Natural killer cell (primary cell): Measurements from ENCODE around the gene IGSF8. TPM values are rescaled to one million over a fixed set of nuclear protein-coding genes. Genes with fewer than 3 reads are reported as not detected.

Experiments
- ATAC-seq, 3 donors: fragments of 150-1000 bp in 2 of 3; fragments of 200-7000 bp in 1 of 3; cut with Tn5 transposase; 1 replicate in 1 of 3; 2 replicates in 2 of 3; pipeline ENCODE4 v1.10.0; 2021; ENCODE audit warnings: mild to moderate bottlenecking in 2 of 3, moderate library complexity in 2 of 3
- DNase-seq, 2 donors: peaks; one replicate each; pipeline versions ENCODE4 v3.0.0 to v3.0.0-alpha.2; 2013 to 2021; ENCODE audit warnings: mixed read lengths in 1 of 2
- H3K27ac ChIP-seq: one replicate; pipeline ENCODE4 v1.5.1; 2013; ENCODE audit warnings: mild to moderate bottlenecking, low read length
- H3K27me3 ChIP-seq: one replicate; pipeline ENCODE4 v1.6.1; 2013; ENCODE audit warnings: low read length; ENCODE audit not compliant: control insufficient read depth, insufficient read depth
- H3K36me3 ChIP-seq: one replicate; pipeline ENCODE4 v1.6.1; 2013; ENCODE audit warnings: low read length; ENCODE audit not compliant: control insufficient read depth, insufficient read depth
- H3K4me1 ChIP-seq: one replicate; pipeline ENCODE4 v1.6.1; 2013; ENCODE audit warnings: low read length; ENCODE audit not compliant: control insufficient read depth, insufficient read depth
- H3K4me3 ChIP-seq: one replicate; pipeline ENCODE4 v1.5.1; 2013; ENCODE audit warnings: low read length
- H3K9me3 ChIP-seq: one replicate; pipeline ENCODE4 v1.6.1; 2013; ENCODE audit warnings: low read length; ENCODE audit not compliant: control insufficient read depth, insufficient read depth
- H3K27ac Mint-ChIP-seq, 2 donors: one replicate each; pipeline ENCODE4 v1.8.0; 2022; ENCODE audit warnings: mild to moderate bottlenecking in 2 of 2, mixed read lengths in 2 of 2, moderate library complexity in 1 of 2
- H3K27me3 Mint-ChIP-seq, 2 donors: one replicate each; pipeline ENCODE4 v1.8.0; 2022; ENCODE audit warnings: low read depth in 2 of 2, mixed read lengths in 2 of 2
- H3K36me3 Mint-ChIP-seq: one replicate; pipeline ENCODE4 v1.8.0; 2022; ENCODE audit warnings: mixed read lengths
- H3K4me1 Mint-ChIP-seq, 2 donors: one replicate each; pipeline ENCODE4 v1.8.0; 2022; ENCODE audit warnings: mixed read lengths in 2 of 2
- H3K4me3 Mint-ChIP-seq: one replicate; pipeline ENCODE4 v1.8.0; 2022; ENCODE audit warnings: mild to moderate bottlenecking, moderate library complexity, mixed read lengths
- H3K9me3 Mint-ChIP-seq, 2 donors: one replicate each; pipeline ENCODE4 v1.8.0; 2022; ENCODE audit warnings: mixed read lengths in 2 of 2
- WGBS: methylation state at CpG from one replicate; pipeline ENCODE4 v1.1.7; 2013; ENCODE audit warnings: missing lambda C conversion rate; ENCODE audit not compliant: insufficient coverage; 5-methylcytosine and 5-hydroxymethylcytosine counted together
- intact Hi-C: fragments of 100-400 bp; cut with micrococcal nuclease; formaldehyde crosslinking; loops from one replicate; pipeline ENCODE4 v1.14.2; 2022
- total RNA-seq, 4 donors: library from RNA; stranded (reverse); fragments of 120-200 nt in 1 of 4; gene quantifications; one replicate each; pipeline versions ENCODE4 v1.2.3 to v1.2.4, GENCODE V29; 2013 to 2022
- TF ChIP-seq, protein P1 (sequence below): fragments of 200-600 bp; IDR thresholded peaks from one replicate; pipeline ENCODE4 v1.8.0; 2022; ENCODE audit warnings: antibody characterized with exemption

The IGSF8 gene
- total RNA-seq, 3 donors from 2014 or later (not counting 1 experiment from before 2014, with no cell fraction given), result 26.3 to 35.3 (median 32.1) TPM

DNA sequence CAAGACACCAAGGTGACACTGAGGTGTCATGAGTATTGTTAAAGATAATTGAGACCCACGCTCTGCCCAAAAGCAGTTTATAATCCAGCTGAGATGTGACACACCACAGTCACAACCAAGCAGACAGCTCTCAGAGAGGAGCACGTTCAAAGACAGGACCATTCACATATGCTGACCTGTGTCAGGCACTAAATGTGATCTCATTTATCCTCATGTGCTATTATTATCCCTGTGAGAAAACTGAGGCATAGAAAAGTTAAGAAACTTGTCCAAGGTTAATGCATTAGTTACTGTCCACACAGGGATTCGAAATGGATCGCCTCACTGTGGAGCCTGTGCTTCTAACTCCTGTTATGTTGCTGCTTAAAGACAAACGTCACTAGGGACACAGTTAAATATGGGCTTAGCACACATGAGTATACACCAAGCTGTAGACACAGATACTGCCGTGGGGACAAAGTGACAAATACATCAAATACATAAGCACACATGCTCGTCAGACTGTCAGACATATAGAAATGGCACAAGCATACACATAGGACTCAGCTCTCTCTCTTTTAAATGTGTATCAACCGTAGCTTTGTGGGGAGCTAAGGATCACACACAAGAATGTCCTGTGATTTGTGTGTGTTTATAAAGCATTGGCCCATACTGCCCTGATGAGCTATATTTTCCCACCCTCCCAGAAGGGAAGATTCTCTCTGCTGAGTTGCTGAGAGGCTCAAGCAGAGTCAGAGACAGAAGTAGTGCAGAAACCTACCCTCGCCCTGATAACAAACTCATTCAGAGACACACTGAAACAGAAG lies 3.5 kb upstream of the IGSF8 start:
- TF ChIP-seq, protein P1, sequence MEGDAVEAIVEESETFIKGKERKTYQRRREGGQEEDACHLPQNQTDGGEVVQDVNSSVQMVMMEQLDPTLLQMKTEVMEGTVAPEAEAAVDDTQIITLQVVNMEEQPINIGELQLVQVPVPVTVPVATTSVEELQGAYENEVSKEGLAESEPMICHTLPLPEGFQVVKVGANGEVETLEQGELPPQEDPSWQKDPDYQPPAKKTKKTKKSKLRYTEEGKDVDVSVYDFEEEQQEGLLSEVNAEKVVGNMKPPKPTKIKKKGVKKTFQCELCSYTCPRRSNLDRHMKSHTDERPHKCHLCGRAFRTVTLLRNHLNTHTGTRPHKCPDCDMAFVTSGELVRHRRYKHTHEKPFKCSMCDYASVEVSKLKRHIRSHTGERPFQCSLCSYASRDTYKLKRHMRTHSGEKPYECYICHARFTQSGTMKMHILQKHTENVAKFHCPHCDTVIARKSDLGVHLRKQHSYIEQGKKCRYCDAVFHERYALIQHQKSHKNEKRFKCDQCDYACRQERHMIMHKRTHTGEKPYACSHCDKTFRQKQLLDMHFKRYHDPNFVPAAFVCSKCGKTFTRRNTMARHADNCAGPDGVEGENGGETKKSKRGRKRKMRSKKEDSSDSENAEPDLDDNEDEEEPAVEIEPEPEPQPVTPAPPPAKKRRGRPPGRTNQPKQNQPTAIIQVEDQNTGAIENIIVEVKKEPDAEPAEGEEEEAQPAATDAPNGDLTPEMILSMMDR, result no peak
- Mint-ChIP-seq H3K4me3 (no peak overlapping the region), H3K36me3 (no peaks in the 10 kb centered on the region), H3K9me3 (no peaks in the 10 kb centered on the region), H3K27me3 (peaks cover 0 to 5% of the 10 kb centered on the region in 2 donors), H3K27ac (peak overlapping the region in 1 of 2 donors; percentile 89), H3K4me1 (peaks cover 39 to 49% of the 10 kb centered on the region in 2 donors)
- DNase-seq (no peak), ATAC-seq (no peak)
- Histone ChIP-seq H3K4me1 (peaks cover 37% of the 10 kb centered on the region), H3K27me3 (no peaks in the 10 kb centered on the region), H3K4me3 (no peak overlapping the region), H3K27ac (no peak overlapping the region), H3K36me3 (no peaks in the 10 kb centered on the region), H3K9me3 (no peaks in the 10 kb centered on the region)
- WGBS, result 93% methylated on average over 8 of the region's 9 CpGs
- intact Hi-C loops, result loop anchor here (1.0 kb wide), 2 partner anchors 189 to 274 kb away; no protein-coding TSS in a partner anchor

DNA sequence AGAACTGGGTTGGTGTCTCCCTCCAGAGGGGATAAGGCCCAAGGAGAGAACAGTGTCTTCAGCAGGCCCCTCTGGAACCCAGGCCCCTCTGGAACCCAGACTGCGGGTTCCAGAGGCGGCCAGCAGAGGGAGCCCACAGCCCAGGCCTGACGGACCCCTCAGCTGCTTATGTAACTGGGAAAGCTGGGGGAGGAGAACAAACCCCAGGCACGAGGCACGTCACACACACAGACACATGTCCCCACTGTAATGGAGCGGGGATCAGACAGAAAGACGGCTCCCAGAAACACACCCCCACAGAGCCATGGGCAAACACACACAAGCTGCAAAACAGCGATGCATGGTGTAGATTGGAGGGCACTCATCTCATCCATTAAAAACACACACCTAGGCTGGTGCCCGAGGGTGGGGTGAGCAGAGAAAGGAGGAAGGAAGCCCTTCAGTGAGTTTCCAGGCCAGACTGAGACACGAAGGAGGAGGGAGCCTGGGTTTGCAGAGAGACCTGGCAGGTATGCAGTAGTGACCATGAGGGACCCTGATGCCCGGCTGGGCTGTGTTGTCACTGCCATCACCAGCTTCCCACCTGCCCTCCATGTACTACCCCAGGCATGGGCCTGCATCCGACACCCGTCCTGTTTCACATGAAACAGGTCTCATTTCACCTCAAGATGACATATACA lies 2.8 kb upstream of the IGSF8 start:
- Mint-ChIP-seq H3K4me3 (peak overlapping the region; percentile 47), H3K36me3 (no peaks in the 10 kb centered on the region), H3K9me3 (no peaks in the 10 kb centered on the region), H3K4me1 (peaks cover 39 to 50% of the 10 kb centered on the region in 2 donors), H3K27ac (peak overlapping the region; percentile 47 to 89), H3K27me3 (peaks cover 0 to 2% of the 10 kb centered on the region in 2 donors)
- TF ChIP-seq, protein P1, result peak; percentile 71
- DNase-seq (peak; percentile 51 to 88), ATAC-seq (peak; percentile 29 to 31 (median 30))
- no peak overlapping the region for H3K27ac ChIP-seq
- H3K36me3 ChIP-seq, result no peaks in the 10 kb centered on the region
- no peak overlapping the region for H3K4me3 ChIP-seq
- H3K27me3 ChIP-seq, result no peaks in the 10 kb centered on the region
- 22% methylated on average over 11 of the region's 13 CpGs for WGBS
- no peaks in the 10 kb centered on the region for H3K9me3 ChIP-seq
- peaks cover 45% of the 10 kb centered on the region for H3K4me1 ChIP-seq
- intact Hi-C loops, result loop anchor here (1.0 kb wide), 2 partner anchors 190 to 275 kb away; no protein-coding TSS in a partner anchor

DNA sequence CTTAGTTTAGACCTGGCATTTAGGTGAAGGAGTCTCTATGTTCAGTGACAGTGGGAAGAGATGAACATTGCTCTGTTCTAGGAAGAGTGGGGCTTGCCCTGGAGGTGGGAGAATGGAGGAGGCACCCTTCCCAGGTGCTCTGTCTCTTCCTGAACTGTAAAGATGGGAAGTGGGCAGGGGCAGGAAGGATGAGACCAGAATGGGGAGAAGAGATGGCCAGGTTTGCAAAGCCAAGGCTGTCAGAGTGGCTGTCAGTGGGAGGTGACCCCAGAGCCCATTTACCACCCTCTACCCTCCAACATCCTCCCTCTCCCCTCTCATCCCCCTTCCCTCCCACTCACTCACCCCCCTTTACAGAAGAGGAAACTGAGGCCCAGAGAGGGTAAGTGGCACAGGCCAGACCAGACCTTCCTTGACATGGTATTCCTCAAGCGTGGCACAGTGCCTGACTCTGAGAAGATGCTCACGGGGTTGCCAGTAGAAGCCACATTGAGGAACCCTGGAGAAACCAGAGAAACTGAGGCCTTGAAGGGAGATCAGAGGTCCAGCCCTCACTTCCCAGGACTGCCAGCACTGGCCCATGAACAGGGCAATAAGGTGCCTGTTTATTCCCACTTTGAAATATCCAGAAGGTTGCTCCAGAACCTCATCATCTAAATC lies 1.4 kb upstream of the IGSF8 start:
- H3K4me1 Mint-ChIP-seq, result peaks cover 39 to 56% of the 10 kb centered on the region in 2 donors
- no peak overlapping the region for H3K4me3 ChIP-seq
- intact Hi-C loops, result loop anchor here (2.0 kb wide), 1 partner anchor 15 kb away; no protein-coding TSS in a partner anchor
- no peaks in the 10 kb centered on the region for H3K27me3 ChIP-seq
- H3K36me3 Mint-ChIP-seq, result no peaks in the 10 kb centered on the region
- H3K27me3 Mint-ChIP-seq, result peaks cover 0 to 2% of the 10 kb centered on the region in 2 donors
- H3K4me1 ChIP-seq, result peaks cover 45% of the 10 kb centered on the region
- peak overlapping the region; percentile 84 to 89 for H3K27ac Mint-ChIP-seq
- no peak for ATAC-seq
- no peak for DNase-seq
- H3K36me3 ChIP-seq, result peaks cover 3% of the 10 kb centered on the region
- 96% methylated on average over 2 of the region's 2 CpGs for WGBS
- H3K9me3 Mint-ChIP-seq, result no peaks in the 10 kb centered on the region
- no peaks in the 10 kb centered on the region for H3K9me3 ChIP-seq
- TF ChIP-seq, protein P1, result no peak
- H3K4me3 Mint-ChIP-seq, result peak overlapping the region; percentile 78
- peak overlapping the region; percentile 87 for H3K27ac ChIP-seq
